K562 (cell line): ENCODE results near the gene C4A. TPM values are rescaled to one million over a fixed set of nuclear protein-coding genes. Genes with fewer than 3 reads are reported as not detected.

Source experiments
- ASH1L ChIP-seq: fragments of 450-650 bp; IDR thresholded peaks from 2 replicates; pipeline ENCODE4 v1.6.1; 2018; ENCODE audit warnings: borderline replicate concordance, mild to moderate bottlenecking, low read depth; ENCODE audit not compliant: partially characterized antibody
- BRD4 ChIP-seq: fragments of 200-600 bp; sonication (generic); IDR thresholded peaks from 2 replicates; pipeline ENCODE4 v1.6.1; 2017; ENCODE audit warnings: inconsistent platforms
- BRD9 ChIP-seq: fragments of 450-650 bp; IDR thresholded peaks from 2 replicates; pipeline ENCODE4 v1.6.1; 2018; ENCODE audit warnings: low read depth; ENCODE audit not compliant: partially characterized antibody
- CHD1 ChIP-seq: fragments of 200-600 bp; sonication (generic); IDR thresholded peaks from one replicate; pipeline ENCODE4 v1.6.1; 2012; ENCODE audit warnings: mild to moderate bottlenecking, moderate library complexity, low read length, inconsistent platforms
- HMG20B ChIP-seq: fragments of 250-450 bp; sonication (Bioruptor Pico); IDR thresholded peaks from 2 replicates; pipeline ENCODE4 v1.5.0; 2021; ENCODE audit warnings: mild to moderate bottlenecking
- KAT7 ChIP-seq: sonication (generic); formaldehyde crosslinking; IDR thresholded peaks from 2 replicates; pipeline ENCODE4 v1.8.0; 2022; ENCODE audit warnings: missing genetic modification reagents, mild to moderate bottlenecking, borderline replicate concordance
- L3MBTL2 ChIP-seq: fragments of 450-650 bp; IDR thresholded peaks from 2 replicates; pipeline ENCODE4 v1.6.1; 2016; ENCODE audit warnings: mild to moderate bottlenecking, moderate library complexity
- LEF1 ChIP-seq: fragments of 450-650 bp; IDR thresholded peaks from 2 replicates; pipeline ENCODE4 v1.6.1; 2016; ENCODE audit warnings: mild to moderate bottlenecking
- MECOM ChIP-seq: fragments of 250-450 bp; sonication (Bioruptor Pico); IDR thresholded peaks from 2 replicates; pipeline ENCODE4 v1.8.0; 2022; ENCODE audit warnings: inconsistent platforms
- MTA1 ChIP-seq: fragments of 450-650 bp; IDR thresholded peaks from 2 replicates; pipeline ENCODE4 v1.6.1; 2017; ENCODE audit warnings: borderline replicate concordance
- NR1H2 ChIP-seq: sonication (generic); formaldehyde crosslinking; IDR thresholded peaks from 2 replicates; pipeline ENCODE4 v1.4.0; 2020; ENCODE audit warnings: mild to moderate bottlenecking, missing genetic modification reagents
- PKNOX1 ChIP-seq: fragments of 450-650 bp; IDR thresholded peaks from 2 replicates; pipeline ENCODE4 v1.6.1; 2016
- PREB ChIP-seq: sonication (generic); formaldehyde crosslinking; IDR thresholded peaks from 2 replicates; pipeline ENCODE4 v1.8.1; 2023; ENCODE audit warnings: mild to moderate bottlenecking, missing genetic modification reagents
- TAF1 ChIP-seq: IDR thresholded peaks from 2 replicates; pipeline ENCODE4 v1.6.1; 2011; ENCODE audit warnings: mild to moderate bottlenecking, low read length, moderate library complexity; ENCODE audit not compliant: insufficient read depth, control insufficient read depth, severe bottlenecking; ENCODE audit errors: extremely low read depth
- TEAD2 ChIP-seq: fragments of 450-650 bp; IDR thresholded peaks from 2 replicates; pipeline ENCODE4 v1.6.1; 2016; ENCODE audit warnings: missing genetic modification characterization, control low read depth, missing compliant biosample characterization
- THAP12 ChIP-seq: fragments of 250-450 bp; sonication (Bioruptor Pico); IDR thresholded peaks from 2 replicates; pipeline ENCODE4 v1.9.0; 2021; ENCODE audit warnings: mild to moderate bottlenecking, inconsistent platforms
- ZBTB1 ChIP-seq: sonication (generic); formaldehyde crosslinking; IDR thresholded peaks from 2 replicates; pipeline ENCODE4 v1.8.1; 2023; ENCODE audit warnings: missing genetic modification reagents, low read depth, mild to moderate bottlenecking, borderline replicate concordance
- ZNF586 ChIP-seq: fragments of 450-650 bp; formaldehyde crosslinking; conservative IDR thresholded peaks from 2 replicates; pipeline ENCODE4 v1.4.0; 2020; ENCODE audit warnings: mild to moderate bottlenecking, moderate library complexity
- polyA plus RNA-seq, 8 experiments: library from polyadenylated mRNA; depleted of rRNA in 4 of 8; stranded (reverse) in 5 of 8; unstranded in 3 of 8; fragments of >200 nt; fragmentation: Nextera tagmentation in 2 of 8; fragmentation: Illumina TruSeq in 1 of 8; extraction: Ambion mirVana in 2 of 8; extraction: Trizol in 1 of 8; gene quantifications; 2 replicates each; pipeline versions ENCODE4 v1.2.1 to v1.2.3, GENCODE V29; 2011 to 2014; ENCODE audit warnings: inconsistent platforms in 1 of 8, missing spikeins in 1 of 8
- total RNA-seq, 7 experiments: library from RNA; depleted of rRNA in 6 of 7; stranded (reverse); fragments of >200 nt in 6 of 7; fragmentation: Illumina TruSeq in 2 of 7; extraction: Trizol in 2 of 7; gene quantifications; 2 replicates each; pipeline versions ENCODE4 v1.2.1 to v1.2.3, GENCODE V29; 2011 to 2021; ENCODE audit warnings: low replicate concordance in 1 of 7

C4A gene
- total and polyA plus RNA-seq, 9 of the 15 experiments (the other 6 are each of a cell fraction or from before 2014, with no cell fraction given) = 0.27 to 7.6 (median 5.0) TPM

GRCh38 chr6:31972709-31973350 is 9.0 kb upstream of the C4A start (continued):
- peak; percentile 64 for TF ChIP-seq MECOM (CRISPR knock-in tag)
- TF ChIP-seq ZNF586 (CRISPR knock-in tag) = no peak; the same call in 1 of the 2 replicates
- peak; percentile 69 for TF ChIP-seq L3MBTL2
- TF ChIP-seq NR1H2 = peak; percentile 98
- peak; percentile 36 for TF ChIP-seq ZBTB1 (CRISPR knock-in tag)
- peak; percentile 98 for TF ChIP-seq KAT7
- TF ChIP-seq MTA1 = 0 out of 2 replicates have a peak, but pooled peaks have one; percentile 43
- TF ChIP-seq PKNOX1 = peak; percentile 54
- peak; percentile 52; the same call in 1 of the 2 replicates for TF ChIP-seq LEF1
- TF ChIP-seq TEAD2 (tag) = 0 out of 2 replicates have a peak, but pooled peaks have one; percentile 27
- TF ChIP-seq ASH1L = peak; percentile 25
- TF ChIP-seq CHD1 = peak; percentile 92
- peak; percentile 85 for TF ChIP-seq THAP12 (CRISPR knock-in tag)
- no peak for TF ChIP-seq BRD9
- no peak for TF ChIP-seq HMG20B (CRISPR knock-in tag)
- peak; percentile 89 for TF ChIP-seq BRD4
- TF ChIP-seq TAF1 = no peak
- peak; percentile 85; the same call in 1 of the 2 replicates for TF ChIP-seq PREB
